Measurements from ENCODE around the gene PTCD1.
"Not testable (repeated sequence)": the region's sequence is repeated elsewhere in the genome, so short reads cannot be mapped to it uniquely, and the experiment has no call there.

Gene PTCD1

GRCh38 chr7:99386584-99387238 lies 51.9 kb downstream of the PTCD1 start:
- DNase-seq (ENCODE audit: low read depth) = no peak

GRCh38 chr7:99385564-99385963 lies 53.0 kb downstream of the PTCD1 start:
- DNase-seq (ENCODE audit: low read depth) = no peak

- DNase-seq (ENCODE audit: low read depth) = no peak
These were observed 54.1 kb downstream of the PTCD1 start for GRCh38 chr7:99384523-99384922.

- DNase-seq (ENCODE audit: low read depth) = no peak
These were observed 54.7 kb downstream of the PTCD1 start for GRCh38 chr7:99383791-99384370.

GRCh38 chr7:99383203-99383602 lies 55.4 kb downstream of the PTCD1 start:
- no peak for DNase-seq (ENCODE audit: low read depth)

GRCh38 chr7:99381664-99382075 lies 56.9 kb downstream of the PTCD1 start:
- DNase-seq (ENCODE audit: low read depth) = no peak

- DNase-seq (ENCODE audit: low read depth) = no peak
These were observed 57.6 kb downstream of the PTCD1 start for GRCh38 chr7:99380823-99381663.

GRCh38 chr7:99380032-99380822 lies 58.4 kb downstream of the PTCD1 start:
- no peak for DNase-seq (ENCODE audit: low read depth)

- DNase-seq (ENCODE audit: low read depth) = not testable (repeated sequence)
These were observed 58.9 kb downstream of the PTCD1 start for GRCh38 chr7:99379693-99380031.

- DNase-seq (ENCODE audit: low read depth) = peak; percentile 91
These were observed 59.5 kb downstream of the PTCD1 start for GRCh38 chr7:99379043-99379577.

- DNase-seq (ENCODE audit: low read depth) = peak; percentile 62
These were observed 63.4 kb downstream of the PTCD1 start for GRCh38 chr7:99375070-99375807.

- no peak for DNase-seq (ENCODE audit: low read depth)
These were observed 64.2 kb downstream of the PTCD1 start, which contains the start of gene ARPC1B for GRCh38 chr7:99374111-99375064. Gene ARPC1B, plus strand, starts transcription at chr7:99374730. Its CDS starts 10,985 bp downstream, at chr7:99385715.

GRCh38 chr7:99373091-99374066 lies 65.2 kb downstream of the PTCD1 start:
- DNase-seq (ENCODE audit: low read depth) = no peak

- no peak for DNase-seq (ENCODE audit: low read depth)
These were observed 66.1 kb downstream of the PTCD1 start for GRCh38 chr7:99372275-99373090.

GRCh38 chr7:99371376-99371920 lies 67.2 kb downstream of the PTCD1 start:
- DNase-seq (ENCODE audit: low read depth) = no peak

GRCh38 chr7:99369767-99370391 lies 68.7 kb downstream of the PTCD1 start:
- no peak for DNase-seq (ENCODE audit: low read depth)

GRCh38 chr7:99368750-99369389 lies 69.7 kb downstream of the PTCD1 start:
- no peak for DNase-seq (ENCODE audit: low read depth)
